NCI-H2227 (cell line): ENCODE measurements around the gene BCL7C.
A peak's percentile ranks its signal among the peaks of the same experiment; 100 is the strongest.
"Not testable (repeated sequence)": the region's sequence is repeated elsewhere in the genome, so short reads cannot be mapped to it uniquely, and the experiment has no call there.

Experiments used
- DNase-seq: peaks from one replicate; lab custom pipeline; 2025; ENCODE audit not compliant: unreplicated experiment; lab: John Stamatoyannopoulos, UW

The BCL7C gene

GRCh38 chr16:30870904-30871303, 23.0 kb downstream of the BCL7C start:
- DNase-seq: no peak

GRCh38 chr16:30867747-30868146, 26.1 kb downstream of the BCL7C start:
- peak; percentile 19 for DNase-seq

GRCh38 chr16:30866031-30866430, 27.8 kb downstream of the BCL7C start:
- no peak for DNase-seq

GRCh38 chr16:30863178-30863577, 30.7 kb downstream of the BCL7C start:
- not testable (repeated sequence) for DNase-seq

GRCh38 chr16:30860729-30861128, 33.1 kb downstream of the BCL7C start:
- not testable (repeated sequence) for DNase-seq

- DNase-seq: no peak
Observed at GRCh38 chr16:30858829-30859423, 35.0 kb downstream of the BCL7C start.

GRCh38 chr16:30858111-30858495, 35.8 kb downstream of the BCL7C start:
- no peak for DNase-seq

GRCh38 chr16:30853758-30854157, 40.1 kb downstream of the BCL7C start:
- DNase-seq: no peak

- DNase-seq: no peak
Observed at GRCh38 chr16:30850246-30850645, 43.6 kb downstream of the BCL7C start.

- DNase-seq: peak; percentile 48
Observed at GRCh38 chr16:30846649-30847402, 47.1 kb downstream of the BCL7C start.

- DNase-seq: peak; percentile 83
Observed at GRCh38 chr16:30844671-30845449, 49.0 kb downstream of the BCL7C start.

GRCh38 chr16:30844346-30844670, 49.6 kb downstream of the BCL7C start:
- no peak for DNase-seq

GRCh38 chr16:30843501-30843900, 50.4 kb downstream of the BCL7C start:
- DNase-seq: no peak

GRCh38 chr16:30842971-30843370, 50.9 kb downstream of the BCL7C start:
- DNase-seq: no peak

- no peak for DNase-seq
Observed at GRCh38 chr16:30841332-30841731, 52.5 kb downstream of the BCL7C start.

- DNase-seq: no peak
Observed at GRCh38 chr16:30840611-30841010, 53.3 kb downstream of the BCL7C start.

GRCh38 chr16:30839523-30840227, 54.2 kb downstream of the BCL7C start:
- no peak for DNase-seq

- no peak for DNase-seq
Observed at GRCh38 chr16:30838876-30839471, 54.9 kb downstream of the BCL7C start.

GRCh38 chr16:30837904-30838303, 56.0 kb downstream of the BCL7C start:
- DNase-seq: no peak
